Psoas muscle (tissue), 8 donors: ENCODE data around the gene NCDN. TPM values are rescaled to one million over a fixed set of nuclear protein-coding genes. Genes with fewer than 3 reads are reported as not detected.
A peak's percentile ranks its signal among the peaks of the same experiment; 100 is the strongest.
"Not testable (repeated sequence)": the region's sequence is repeated elsewhere in the genome, so short reads cannot be mapped to it uniquely, and the experiment has no call there.

Experiments used
- ATAC-seq, 4 donors: fragments of 200-7000 bp; cut with Tn5 transposase; one replicate each; pipeline ENCODE4 v1.9.1; 2020; ENCODE audit warnings: moderate library complexity in 3 of 4, mild to moderate bottlenecking in 2 of 4
- DNase-seq, 2 donors: peaks; one replicate each; pipeline ENCODE4 v3.0.0-alpha.2; 2020
- H3K27ac ChIP-seq: fragments of 200-600 bp; one replicate; pipeline ENCODE4 v1.8.0; 2022
- H3K27me3 ChIP-seq, 3 donors: fragments of 200-600 bp in 1 of 3; one replicate each; pipeline versions ENCODE4 v1.6.1 to v1.8.0; 2013 to 2022; ENCODE audit warnings: low read length in 2 of 3, mild to moderate bottlenecking in 2 of 3, moderate library complexity in 1 of 3; ENCODE audit not compliant: insufficient read depth in 3 of 3
- H3K36me3 ChIP-seq, 2 donors: fragments of 200-600 bp in 1 of 2; one replicate each; pipeline versions ENCODE4 v1.6.1 to v1.8.0; 2013 to 2022; ENCODE audit warnings: low read depth in 1 of 2, mild to moderate bottlenecking in 1 of 2, moderate library complexity in 1 of 2; ENCODE audit not compliant: insufficient read depth in 1 of 2
- H3K4me1 ChIP-seq: fragments of 200-600 bp; one replicate; pipeline ENCODE4 v1.8.0; 2022
- H3K4me3 ChIP-seq: fragments of 200-600 bp; one replicate; pipeline ENCODE4 v1.8.0; 2022; ENCODE audit warnings: mild to moderate bottlenecking
- H3K9me3 ChIP-seq: fragments of 200-600 bp; one replicate; pipeline ENCODE4 v1.8.0; 2022
- WGBS, 3 donors: extraction: QIAGEN DNeasy Blood & Tissue Kit; methylation state at CpG; one replicate each; pipeline versions ENCODE4 v1.1.6 to v1.1.7; 2013; 5-methylcytosine and 5-hydroxymethylcytosine counted together
- intact Hi-C, 2 donors: fragments of 100-400 bp; cut with DNase I; formaldehyde crosslinking; loops; one replicate each; pipeline versions ENCODE4 v1.11.0 to v1.14.2; 2022
- polyA plus RNA-seq, 3 donors: library from polyadenylated mRNA; stranded (reverse); fragments of 200-250 nt; gene quantifications; one replicate each; pipeline ENCODE4 v1.2.3, GENCODE V29; 2013
- total RNA-seq, 4 donors: library from RNA; stranded (reverse); fragmentation: NEBNext Ultra II Directional in 2 of 4; extraction: Animal tissue kit (Norgen Biotek cat#: 25700) in 2 of 4; gene quantifications; one replicate each; pipeline versions ENCODE4 v1.2.1 to v1.2.4, GENCODE V29; 2021 to 2023
- TF ChIP-seq, protein P1 (sequence below): fragments of 200-600 bp; IDR thresholded peaks from one replicate; pipeline ENCODE4 v1.8.0; 2022; ENCODE audit warnings: antibody characterized with exemption
- donor health status: healthy with polysubstance abuse.
- donor health status: DM: no; HTN: no; CAD: no; lungs with moderate emphysema.
- donor health status: Bipolar disorder and iron deficiency.
- donor health status: healthy.
- donor health status: DM: yes; HTN: yes; CAD: no.
- donor health status: DM: no; HTN: no; CAD: no.
- donor health status: DM: no; HTN: no; CAD: no.
- donor health status: DM: yes; HTN: yes; CAD: no.

NCDN gene
- total and polyA plus RNA-seq, 7 donors: 6.8 to 23.1 (median 13.9) TPM

DNA sequence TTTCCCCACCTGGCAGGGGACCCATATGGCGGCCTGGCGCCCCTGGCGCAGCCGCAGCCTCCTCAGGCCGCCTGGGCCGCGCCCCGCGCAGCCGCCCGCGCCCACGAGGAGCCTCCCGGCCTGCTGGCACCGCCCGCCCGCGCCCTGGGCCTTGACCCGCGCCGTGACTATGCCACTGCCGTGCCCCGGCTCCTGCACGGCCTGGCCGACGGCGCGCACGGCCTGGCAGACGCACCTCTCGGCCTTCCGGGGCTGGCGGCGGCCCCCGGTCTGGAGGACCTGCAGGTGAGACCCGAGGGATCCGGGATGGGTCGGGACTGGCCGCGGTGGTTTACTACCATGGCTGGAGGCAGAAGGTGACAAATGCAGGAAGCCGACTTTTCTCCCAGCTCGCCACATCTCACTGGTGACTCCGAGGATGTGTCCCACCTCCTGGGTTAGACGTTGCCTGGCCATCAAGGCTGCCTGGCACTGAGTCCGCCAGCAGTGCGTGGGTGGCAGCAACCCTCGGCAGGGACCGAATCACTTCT, 16.6 kb downstream of the NCDN start:
- 35 to 38% (median 36%) methylated on average over 41 to 48 of the region's 48 CpGs for WGBS, 3 donors
- Histone ChIP-seq H3K9me3 (no peaks in the 10 kb centered on the region), H3K4me1 (peaks cover 11% of the 10 kb centered on the region), H3K27ac (no peak overlapping the region), H3K36me3 (no peaks in the 10 kb centered on the region), H3K27me3 (peaks cover 0 to 88% (median 36%) of the 10 kb centered on the region in 3 donors), H3K4me3 (no peak overlapping the region)
- intact Hi-C loops: no loop called here
- TF ChIP-seq, protein P1, sequence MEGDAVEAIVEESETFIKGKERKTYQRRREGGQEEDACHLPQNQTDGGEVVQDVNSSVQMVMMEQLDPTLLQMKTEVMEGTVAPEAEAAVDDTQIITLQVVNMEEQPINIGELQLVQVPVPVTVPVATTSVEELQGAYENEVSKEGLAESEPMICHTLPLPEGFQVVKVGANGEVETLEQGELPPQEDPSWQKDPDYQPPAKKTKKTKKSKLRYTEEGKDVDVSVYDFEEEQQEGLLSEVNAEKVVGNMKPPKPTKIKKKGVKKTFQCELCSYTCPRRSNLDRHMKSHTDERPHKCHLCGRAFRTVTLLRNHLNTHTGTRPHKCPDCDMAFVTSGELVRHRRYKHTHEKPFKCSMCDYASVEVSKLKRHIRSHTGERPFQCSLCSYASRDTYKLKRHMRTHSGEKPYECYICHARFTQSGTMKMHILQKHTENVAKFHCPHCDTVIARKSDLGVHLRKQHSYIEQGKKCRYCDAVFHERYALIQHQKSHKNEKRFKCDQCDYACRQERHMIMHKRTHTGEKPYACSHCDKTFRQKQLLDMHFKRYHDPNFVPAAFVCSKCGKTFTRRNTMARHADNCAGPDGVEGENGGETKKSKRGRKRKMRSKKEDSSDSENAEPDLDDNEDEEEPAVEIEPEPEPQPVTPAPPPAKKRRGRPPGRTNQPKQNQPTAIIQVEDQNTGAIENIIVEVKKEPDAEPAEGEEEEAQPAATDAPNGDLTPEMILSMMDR: no peak
- DNase-seq (no peak), ATAC-seq (no peak)

DNA sequence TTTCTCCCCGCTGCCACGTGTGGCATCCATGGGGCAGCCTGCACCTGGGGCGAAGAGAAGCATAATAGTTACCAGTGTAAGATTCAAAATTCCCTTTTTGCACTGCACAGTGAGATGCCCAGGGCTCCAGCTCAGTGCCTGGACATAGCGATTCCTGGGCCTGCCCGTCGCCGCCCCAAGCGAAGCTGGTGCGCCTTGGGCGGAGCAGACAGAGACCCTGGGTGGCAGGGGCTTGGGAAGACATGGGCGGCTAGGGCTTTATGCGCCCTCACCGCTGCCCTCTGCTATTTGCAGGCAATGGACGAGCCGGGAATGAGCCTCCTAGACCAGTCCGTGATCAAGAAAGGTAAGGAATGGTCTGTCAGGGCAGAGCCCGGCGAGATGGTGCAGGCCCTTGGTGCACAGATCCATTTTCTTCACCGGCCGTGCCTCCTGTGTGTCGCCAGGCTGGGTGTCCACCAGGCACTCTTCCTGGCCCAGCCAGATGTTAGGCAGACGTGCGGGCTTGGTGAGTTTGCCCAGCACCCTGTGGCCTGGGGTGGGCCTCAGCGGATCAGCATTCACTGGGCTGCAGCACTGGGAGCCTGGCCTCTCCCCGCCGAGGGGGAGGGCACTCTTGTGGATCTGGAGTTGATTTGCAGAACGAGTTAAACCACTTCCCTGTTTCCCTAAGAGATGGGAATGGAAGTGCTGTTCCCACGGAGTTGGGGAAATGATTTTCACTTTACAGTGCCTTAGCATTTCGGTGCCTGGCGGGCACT, 17.2 kb downstream of the NCDN start:
- intact Hi-C loops: no loop called here
- H3K27me3 ChIP-seq: peaks cover 0 to 86% (median 36%) of the 10 kb centered on the region in 3 donors

DNA sequence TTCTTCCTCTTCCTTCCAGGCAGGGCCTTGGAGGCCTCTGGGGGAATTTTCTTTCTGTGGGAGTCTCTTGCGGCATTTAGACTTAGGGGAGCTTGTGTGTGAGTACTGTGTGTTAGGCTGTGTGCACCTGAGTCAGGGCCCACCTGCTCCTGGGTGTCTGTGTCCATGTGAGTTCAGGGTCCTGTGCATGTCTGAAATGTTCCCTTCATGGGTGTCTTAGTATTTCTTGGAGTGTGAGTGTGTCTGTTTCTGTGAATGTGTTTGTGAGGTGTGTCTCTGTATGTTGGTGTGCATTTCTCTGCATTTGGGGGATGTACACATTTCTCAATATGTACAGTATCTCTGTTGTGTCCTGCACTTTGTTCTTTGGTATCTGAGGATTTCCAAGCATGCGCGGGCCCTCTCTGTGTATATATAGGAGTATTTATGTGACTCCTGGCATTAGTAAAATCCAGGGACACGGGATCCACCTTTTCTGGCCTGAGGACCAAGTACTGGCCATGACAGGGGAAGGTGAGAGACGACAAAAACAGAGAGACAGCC, 17.9 kb downstream of the NCDN start:
- TF ChIP-seq, protein P1: no peak
- no peak overlapping the region for H3K4me3 ChIP-seq
- H3K27ac ChIP-seq: no peak overlapping the region
- no peaks in the 10 kb centered on the region for H3K9me3 ChIP-seq
- peaks cover 0 to 79% (median 36%) of the 10 kb centered on the region in 3 donors for H3K27me3 ChIP-seq
- WGBS, 3 donors: 94 to 96% (median 95%) methylated on average over 5 of the region's 5 CpGs
- H3K36me3 ChIP-seq: no peaks in the 10 kb centered on the region
- DNase-seq (no peak), ATAC-seq (no peak)
- H3K4me1 ChIP-seq: peaks cover 11% of the 10 kb centered on the region
- intact Hi-C loops: no loop called here

More for the DNA sequence above, 17.2 kb downstream of the NCDN start:
- WGBS, 3 donors: 82 to 88% (median 87%) methylated on average over 30 of the region's 30 CpGs
- Histone ChIP-seq H3K9me3 (no peaks in the 10 kb centered on the region), H3K36me3 (no peaks in the 10 kb centered on the region), H3K4me1 (peaks cover 11% of the 10 kb centered on the region), H3K4me3 (no peak overlapping the region), H3K27ac (no peak overlapping the region)
- TF ChIP-seq, protein P1: no peak
- DNase-seq (no peak), ATAC-seq (no peak)

DNA sequence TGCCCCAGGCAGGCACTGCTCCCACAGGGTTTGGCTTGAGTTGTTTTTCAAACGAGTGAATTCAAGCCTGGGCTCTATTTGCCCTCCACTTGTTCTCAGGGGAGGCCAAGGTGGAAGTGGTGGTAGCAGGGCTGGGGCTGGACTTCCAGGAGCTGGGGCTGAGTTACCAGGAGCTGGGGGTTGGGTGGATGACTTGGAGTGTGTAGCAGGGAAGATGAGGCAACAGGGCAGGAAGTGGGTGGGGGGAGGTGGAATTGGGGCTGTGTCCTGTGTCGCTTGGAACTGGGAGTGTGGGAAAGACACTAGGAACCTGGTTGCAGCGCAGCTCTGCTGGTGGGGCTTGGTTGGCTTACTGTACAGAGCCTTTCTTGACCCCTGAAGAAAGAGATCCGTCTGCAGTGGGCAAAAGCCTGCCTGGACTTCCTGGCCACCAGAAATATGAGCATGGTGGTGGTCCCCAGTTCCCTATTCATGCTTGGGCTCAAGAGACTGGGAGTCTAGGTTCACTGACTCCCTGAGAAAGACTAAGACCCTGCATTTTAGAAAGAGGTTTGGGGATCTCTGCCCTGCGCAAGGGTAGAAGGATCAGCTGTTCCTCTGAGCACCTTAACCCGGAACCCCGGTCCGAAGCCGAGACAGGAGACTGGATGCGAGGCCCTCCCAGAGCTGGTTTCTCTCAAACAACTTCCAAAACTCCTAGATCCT, 18.6 kb downstream of the NCDN start:
- peak overlapping the region; percentile 60 for H3K4me3 ChIP-seq
- TF ChIP-seq, protein P1: no peak

DNA sequence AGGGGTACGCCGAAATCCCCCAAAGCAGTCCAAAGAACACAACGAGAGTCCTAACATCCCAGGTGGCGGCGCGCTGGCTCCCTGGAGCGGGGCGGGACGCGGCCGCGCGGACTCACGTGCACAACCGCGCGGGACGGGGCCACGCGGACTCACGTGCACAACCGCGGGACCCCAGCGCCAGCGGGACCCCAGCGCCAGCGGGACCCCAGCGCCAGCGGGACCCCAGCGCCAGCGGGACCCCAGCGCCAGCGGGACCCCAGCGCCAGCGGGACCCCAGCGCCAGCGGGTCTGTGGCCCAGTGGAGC, 19.1 kb downstream of the NCDN start:
- Histone ChIP-seq H3K4me1 (peaks cover 11% of the 10 kb centered on the region), H3K27me3 (peaks cover 0 to 68% (median 36%) of the 10 kb centered on the region in 3 donors), H3K4me3 (peak overlapping the region; percentile 60)
- H3K36me3 ChIP-seq, H3K27ac ChIP-seq, intact Hi-C loops, ATAC-seq, H3K9me3 ChIP-seq, DNase-seq: not testable (repeated sequence)
- 10 to 14% (median 11%) methylated on average over 23 to 37 of the region's 37 CpGs for WGBS, 3 donors

More for the DNA sequence above, 18.6 kb downstream of the NCDN start:
- H3K4me1 ChIP-seq: peaks cover 11% of the 10 kb centered on the region
- peaks cover 0 to 72% (median 36%) of the 10 kb centered on the region in 3 donors for H3K27me3 ChIP-seq
- H3K9me3 ChIP-seq: no peaks in the 10 kb centered on the region
- no peak overlapping the region for H3K27ac ChIP-seq
- DNase-seq (no peak), ATAC-seq (no peak)
- intact Hi-C loops: no loop called here
- 56 to 64% (median 58%) methylated on average over 10 of the region's 10 CpGs for WGBS, 3 donors
- H3K36me3 ChIP-seq: no peaks in the 10 kb centered on the region
